Epithelial cell of prostate (primary cell): ENCODE results near the gene S100Z.
"Not testable (repeated sequence)": the region's sequence is repeated elsewhere in the genome, so short reads cannot be mapped to it uniquely, and the experiment has no call there.

Experiments
- DNase-seq: peaks from one replicate; pipeline ENCODE4 v3.0.0-alpha.2; 2011; ENCODE audit warnings: low read depth, low spot score
- H3K27ac ChIP-seq: fragments of 450-650 bp; 2 replicates; pipeline ENCODE4 v1.5.1; 2017; ENCODE audit warnings: mild to moderate bottlenecking

Gene S100Z

DNA sequence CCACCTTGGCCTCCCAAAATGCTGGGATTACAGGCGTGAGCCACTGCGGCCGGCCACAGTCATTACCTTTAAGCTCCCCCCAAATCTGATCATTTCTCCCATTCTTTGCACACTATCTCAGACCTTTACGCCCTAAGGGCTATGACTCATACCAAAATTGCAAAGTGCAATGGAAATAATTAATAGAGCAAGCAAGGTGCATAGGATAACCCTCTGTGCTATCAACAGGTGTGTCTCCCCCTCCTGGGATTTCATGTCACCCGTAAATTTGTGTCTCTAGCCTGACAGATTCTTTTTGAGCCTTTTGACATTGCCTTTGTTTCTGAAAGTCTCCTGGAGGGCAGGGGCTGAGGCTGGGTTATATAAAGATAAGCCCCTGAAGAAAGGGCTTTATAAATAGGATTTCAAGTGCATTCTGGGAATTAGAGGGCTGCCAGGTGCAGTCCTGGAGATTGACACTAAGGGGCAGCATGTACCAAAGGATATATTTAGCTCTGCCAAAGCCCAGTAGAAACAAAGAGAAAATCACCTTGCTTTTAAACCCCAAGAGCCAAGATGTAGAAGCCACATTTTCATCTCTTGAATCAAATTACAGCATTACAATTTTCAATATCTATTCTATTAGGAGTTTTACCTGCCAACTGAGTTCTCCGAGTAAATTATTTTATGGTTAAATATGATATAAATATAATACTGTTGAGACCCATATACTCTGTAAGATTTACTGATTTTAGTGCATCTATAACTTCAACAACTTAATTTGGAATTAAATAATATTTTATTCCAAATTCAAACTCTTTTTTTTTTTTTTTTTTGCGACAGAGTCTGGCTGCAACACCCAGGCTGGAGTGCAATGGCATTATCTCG lies 18.2 kb downstream of the S100Z start:
- H3K27ac ChIP-seq = no peak overlapping the region
- DNase-seq = no peak

DNA sequence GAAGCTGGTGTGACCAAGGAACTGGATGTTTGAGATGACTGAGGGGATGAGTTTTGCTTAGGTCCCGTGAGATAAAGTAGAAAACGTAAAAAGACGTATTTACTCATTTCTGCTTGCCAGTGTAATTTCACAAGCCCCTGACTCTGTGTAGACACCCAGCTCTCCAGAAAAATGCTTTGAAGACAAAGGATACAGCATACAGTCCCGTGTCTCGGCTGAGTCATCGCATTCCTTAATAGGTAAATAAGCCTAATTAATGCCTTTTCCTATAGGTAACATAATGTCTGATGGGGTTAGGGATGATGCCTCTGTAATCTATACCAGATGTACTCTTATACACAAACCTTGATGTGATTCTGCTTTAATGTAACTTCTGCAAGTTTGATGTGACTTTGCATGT lies 20.2 kb downstream of the S100Z start:
- no peak overlapping the region for H3K27ac ChIP-seq
- no peak for DNase-seq

DNA sequence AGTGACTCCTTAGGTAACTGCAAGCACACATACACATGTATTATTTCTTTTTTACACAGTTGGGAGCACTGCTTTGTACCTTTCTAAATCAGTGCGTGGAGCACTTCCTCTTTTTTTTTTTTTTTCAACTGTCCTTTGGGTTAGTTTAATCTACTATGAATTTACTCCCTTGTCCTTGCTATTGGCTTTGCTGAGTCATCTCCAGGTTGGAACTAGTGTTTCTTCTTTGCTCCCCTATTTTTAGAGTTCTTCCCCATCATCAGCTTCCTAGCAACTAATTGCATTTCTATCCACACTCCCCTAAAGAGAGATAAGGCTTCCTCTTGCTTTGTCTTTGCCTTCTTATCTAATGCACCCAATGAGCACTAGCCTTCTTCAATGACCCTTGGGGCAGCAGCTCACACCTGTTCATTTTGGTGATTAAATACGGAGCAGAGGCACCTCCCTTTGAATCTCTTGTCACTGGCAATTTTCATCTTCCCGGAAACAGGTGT lies 24.3 kb downstream of the S100Z start:
- no peak for DNase-seq
- no peak overlapping the region for H3K27ac ChIP-seq

DNA sequence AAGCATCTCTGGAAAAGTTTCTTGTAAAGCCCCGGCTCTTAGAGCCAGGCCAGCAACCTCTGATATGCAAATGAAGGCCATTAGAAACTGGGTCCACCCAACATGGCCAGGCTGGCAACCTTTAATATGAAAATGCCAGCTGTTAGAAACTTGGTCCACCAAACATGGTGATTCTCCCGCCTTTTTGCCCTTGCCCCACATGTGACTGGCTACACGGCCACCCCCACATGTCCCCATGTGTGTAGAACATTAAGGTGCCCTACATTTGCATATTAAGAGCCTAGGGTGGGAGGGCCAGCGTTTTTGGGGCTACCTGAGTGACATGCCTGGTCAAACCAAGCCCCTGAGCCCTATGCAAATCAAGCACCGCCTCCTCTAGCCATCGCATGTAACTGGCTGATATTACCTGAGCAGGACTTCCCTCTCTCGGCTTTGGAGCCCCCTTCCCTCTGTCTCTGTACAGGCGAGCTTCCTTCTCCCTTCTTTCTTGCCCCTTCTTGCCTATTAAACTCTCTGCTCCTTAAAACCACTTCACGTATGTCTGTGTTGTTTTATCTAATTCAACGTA lies 39.0 kb downstream of the S100Z start:
- no peak for DNase-seq
- H3K27ac ChIP-seq = no peak overlapping the region

DNA sequence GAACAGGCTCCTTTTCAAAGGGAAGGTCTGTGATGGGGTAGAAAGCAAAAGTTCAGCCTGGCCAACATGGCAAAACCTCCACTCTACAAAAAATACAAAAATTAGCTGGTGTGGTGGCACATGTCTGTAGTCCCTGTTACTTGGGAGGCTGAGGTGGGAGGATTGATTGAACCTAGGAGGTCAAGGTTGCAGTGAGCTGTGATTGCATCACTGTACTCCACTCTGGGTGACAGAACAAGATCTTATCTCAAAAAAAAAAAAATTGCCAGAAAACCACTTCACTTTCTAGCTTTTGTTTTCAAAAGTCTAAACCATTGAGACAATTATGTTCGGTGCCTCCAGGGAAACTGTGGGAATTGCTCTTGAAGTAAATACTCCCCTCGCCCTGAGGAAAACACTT lies 43.5 kb downstream of the S100Z start:
- DNase-seq = no peak

DNA sequence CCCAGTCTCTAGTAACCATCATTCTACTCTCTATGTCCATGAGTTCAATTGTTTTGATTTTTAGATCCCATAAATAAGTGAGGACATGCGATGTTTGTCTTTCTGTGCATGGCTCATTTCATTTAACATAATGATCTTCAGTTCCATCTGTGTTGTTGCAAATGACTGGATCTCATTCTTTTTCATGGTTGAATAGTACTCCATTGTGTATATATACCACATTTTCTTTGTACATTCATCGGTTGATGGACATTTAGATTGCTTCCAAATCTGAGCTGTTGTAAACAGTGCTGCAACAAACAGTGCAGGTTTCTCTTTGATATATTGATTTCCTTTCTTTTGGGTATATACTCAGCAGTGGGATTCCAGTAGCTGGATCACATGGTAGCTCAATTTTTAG lies 46.4 kb downstream of the S100Z start:
- no peak for DNase-seq
- H3K27ac ChIP-seq = no peak overlapping the region

More for the DNA sequence above, 43.5 kb downstream of the S100Z start:
- H3K27ac ChIP-seq = no peak overlapping the region

DNA sequence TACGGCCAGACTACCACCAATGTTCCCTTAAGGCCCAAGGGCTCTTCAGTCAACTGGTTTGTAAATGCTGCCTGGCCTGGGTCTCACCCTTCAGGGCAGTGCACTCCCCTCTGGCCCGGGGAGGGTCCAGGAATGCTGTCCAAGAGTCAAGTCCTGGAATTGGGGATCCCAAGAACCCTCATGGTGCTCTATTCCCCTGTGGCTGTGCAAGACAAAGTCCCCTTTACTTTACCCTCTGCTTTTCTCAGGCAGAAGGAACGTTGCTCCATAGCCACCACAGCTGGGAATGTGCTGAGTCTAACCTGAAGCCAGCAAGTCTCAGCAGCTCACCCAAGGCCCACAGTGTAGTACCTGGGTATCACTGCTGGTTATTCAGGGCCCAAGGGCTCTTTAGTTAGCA lies 51.7 kb downstream of the S100Z start:
- no peak overlapping the region for H3K27ac ChIP-seq
- no peak for DNase-seq

DNA sequence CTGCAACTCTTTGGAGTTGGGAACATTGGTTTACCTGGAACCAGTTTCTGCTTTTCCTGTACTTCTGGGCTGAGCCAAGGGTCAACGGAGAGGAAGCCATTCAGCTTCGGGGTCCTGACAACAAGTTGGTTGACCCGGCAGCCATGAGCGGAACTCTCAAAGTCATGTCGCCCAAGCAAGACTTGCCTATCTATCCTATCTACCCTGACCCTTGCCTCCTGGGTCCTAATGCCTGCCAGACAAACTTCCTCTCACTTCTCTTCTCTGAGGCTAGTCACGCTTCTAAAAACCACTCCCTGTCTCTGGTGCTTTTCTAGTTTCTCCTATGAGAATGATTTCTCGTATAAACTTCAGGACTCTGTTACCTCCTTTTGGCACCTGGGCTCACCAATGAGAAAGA lies 58.4 kb downstream of the S100Z start:
- no peak overlapping the region for H3K27ac ChIP-seq

DNA sequence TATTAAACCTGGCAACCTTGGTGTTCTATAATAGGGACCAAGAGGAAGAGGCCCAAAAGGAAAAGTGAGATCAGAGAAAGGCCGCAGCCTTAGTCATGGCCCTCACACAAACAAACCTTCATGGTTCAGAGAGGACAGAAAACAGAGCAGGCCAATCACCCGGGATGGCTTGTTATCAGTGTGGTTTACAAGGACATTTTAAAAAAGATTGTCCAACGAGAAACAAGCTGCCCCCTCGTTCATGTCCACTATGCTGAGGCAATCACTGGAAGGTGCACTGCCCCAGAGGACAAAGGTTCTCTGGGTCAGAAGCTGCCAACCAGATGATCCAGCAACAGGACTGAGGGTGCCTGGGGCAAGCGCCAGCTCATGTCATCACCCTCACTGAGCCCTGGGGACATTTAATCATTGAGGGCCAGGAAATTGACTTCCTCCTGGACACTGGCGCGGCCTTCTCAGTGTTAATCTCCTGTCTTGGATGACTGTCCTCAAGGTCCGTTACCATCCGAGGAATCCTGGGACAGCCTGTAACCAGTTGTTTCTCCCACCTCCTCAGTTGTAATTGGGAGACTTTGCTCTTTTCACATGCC lies 60.6 kb downstream of the S100Z start:
- DNase-seq, H3K27ac ChIP-seq: not testable (repeated sequence)

More for the DNA sequence above, 58.4 kb downstream of the S100Z start:
- DNase-seq = no peak

DNA sequence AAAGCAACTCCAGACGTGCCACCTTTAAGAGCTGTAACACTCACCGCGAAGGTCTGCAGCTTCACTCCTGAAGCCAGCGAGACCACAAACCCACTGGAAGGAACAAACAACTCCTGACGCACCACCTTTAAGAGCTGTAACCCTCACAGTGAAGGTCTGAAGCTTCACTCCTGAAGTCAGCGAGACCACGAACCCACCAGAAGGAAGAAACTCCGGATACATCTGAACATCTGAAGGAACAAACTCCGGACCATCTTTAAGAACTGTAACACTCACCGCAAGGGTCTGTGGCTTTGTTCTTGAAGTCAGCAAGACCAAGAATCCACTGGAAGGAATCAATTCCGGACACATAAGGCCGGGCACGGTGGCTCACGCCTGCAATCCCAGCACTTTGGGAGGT lies 64.9 kb downstream of the S100Z start:
- H3K27ac ChIP-seq, DNase-seq: not testable (repeated sequence)

DNA sequence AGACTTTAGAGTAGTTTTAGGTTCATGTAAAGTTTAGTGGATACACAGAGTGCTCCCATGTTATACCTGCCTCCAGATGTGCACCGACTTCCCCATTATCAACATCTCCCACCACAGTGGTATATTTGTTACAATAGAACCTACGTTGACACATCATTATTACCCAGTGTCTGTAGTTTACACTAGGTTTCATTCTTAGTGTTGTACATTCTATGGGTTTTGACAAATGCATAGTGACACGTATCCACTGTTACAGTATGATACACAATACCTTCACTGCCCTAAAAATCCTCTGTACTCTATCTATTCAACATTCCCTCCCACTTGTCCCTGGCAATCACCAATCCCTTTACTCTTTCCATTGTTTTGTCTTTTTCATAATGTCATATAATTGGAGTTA lies 68.7 kb downstream of the S100Z start:
- H3K27ac ChIP-seq = no peak overlapping the region
- no peak for DNase-seq

DNA sequence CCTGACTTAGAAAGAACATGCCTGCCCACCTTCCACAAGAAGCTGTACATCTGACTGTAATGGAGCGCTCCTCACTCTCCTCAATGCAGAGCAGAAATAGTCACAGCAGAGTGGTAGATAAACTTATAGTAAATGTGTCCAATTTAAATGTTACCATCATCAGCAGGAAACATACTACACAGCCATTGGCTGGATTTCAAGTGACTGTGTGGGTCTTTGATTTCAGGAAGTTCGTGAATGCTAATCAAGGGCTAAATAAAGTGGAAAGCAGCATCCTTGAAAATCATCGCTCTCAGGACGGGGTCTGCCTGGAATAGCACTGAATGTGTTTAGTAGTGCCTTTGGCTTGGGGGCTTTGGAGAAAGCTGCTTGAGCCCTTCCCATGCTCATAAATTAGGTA lies 70.7 kb downstream of the S100Z start:
- DNase-seq = no peak
- no peak overlapping the region for H3K27ac ChIP-seq

DNA sequence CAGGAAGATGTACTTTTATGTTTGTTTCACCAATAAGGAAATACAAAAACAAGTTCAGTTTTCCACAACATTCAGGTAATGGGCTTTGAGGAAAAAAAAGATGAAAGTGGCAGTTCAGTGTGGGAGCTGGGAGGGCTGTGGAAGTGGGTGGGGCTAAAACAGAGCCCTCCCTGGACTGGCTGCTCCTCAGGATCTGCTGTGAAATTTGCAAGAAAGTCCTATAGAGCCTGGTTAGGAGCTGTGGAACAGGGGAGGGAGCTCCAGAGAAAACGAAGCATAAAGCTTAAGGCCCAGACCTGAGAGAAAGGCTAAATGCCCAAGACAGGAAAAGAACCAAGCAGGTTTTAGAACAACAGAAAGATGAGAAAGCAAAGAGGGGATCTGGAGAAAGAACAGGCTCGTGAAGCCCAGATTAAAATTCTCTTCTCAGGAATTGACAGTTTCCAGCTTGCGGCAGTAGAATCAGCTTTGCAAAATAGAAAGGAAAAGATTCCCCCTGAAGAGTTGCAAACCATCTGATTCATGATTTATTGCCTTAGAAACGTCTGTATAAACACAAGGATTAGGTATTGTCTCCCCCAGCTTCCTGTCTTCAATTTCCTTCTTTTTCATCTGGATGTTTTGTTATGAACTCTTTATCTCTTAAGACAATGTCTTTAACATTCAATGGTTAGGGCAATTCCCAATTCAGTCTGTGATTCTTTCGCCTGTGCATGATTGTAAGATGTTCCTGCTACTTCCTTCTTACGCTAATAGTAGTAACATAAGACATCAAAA lies 76.7 kb downstream of the S100Z start:
- H3K27ac ChIP-seq = no peak overlapping the region
- no peak for DNase-seq

DNA sequence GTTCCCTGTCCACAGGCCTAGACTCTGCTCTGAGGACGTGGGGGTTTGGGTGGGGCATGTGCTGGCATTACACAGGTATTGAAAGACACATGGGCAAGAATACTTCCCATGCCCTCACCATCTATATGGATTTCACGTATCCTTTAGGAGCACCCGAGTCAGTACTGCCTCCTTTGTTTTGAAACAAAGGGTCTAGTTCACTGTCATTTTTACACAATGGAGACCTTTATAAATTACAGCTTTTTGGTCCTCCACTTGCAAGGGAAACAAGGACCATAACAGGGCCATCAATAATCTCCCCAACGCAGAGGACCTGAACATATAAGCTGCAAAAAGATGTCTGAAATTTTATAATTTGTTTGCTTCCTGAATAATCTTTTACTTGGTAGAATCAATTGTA lies 78.1 kb downstream of the S100Z start:
- DNase-seq = no peak
- no peak overlapping the region for H3K27ac ChIP-seq

DNA sequence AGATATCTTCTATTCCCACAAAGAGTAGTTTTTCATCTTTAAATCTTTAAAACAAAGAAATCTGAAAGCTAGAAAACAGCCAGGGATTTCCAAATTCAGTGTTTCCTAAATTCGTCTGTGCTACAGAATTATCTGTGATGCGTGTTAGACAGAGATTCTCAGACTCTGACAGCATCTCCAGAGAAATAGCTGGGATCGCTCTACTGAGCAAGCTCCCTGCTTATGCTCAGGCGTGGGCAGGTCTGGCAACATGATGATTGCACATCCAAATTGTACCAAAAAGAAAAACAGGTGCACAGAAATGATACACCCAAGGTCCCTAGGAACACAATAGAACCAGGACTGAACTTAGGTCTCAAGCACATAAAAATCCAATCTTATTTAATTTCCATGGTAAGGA lies 80.3 kb downstream of the S100Z start:
- H3K27ac ChIP-seq = no peak overlapping the region
- no peak for DNase-seq

DNA sequence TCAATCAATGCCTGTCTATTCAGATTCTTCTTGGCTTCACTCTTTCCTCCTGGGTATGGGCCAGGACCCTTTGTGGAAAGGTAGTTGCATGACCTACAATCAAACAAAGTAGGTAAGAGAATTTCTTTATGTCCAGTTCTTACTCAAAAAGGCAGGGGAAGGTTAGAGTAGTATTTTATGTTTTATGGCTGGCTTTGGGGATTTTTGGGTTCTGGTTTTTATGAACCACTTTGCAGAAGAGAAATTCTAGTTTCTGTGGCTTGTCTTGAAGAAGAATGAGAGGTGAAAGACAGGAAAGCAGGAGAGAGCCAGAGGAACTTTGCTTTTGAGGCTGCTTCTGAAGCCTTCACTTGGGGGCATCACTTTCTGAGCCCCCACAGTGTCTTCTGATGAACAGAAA lies 88.4 kb downstream of the S100Z start:
- no peak overlapping the region for H3K27ac ChIP-seq
- no peak for DNase-seq

DNA sequence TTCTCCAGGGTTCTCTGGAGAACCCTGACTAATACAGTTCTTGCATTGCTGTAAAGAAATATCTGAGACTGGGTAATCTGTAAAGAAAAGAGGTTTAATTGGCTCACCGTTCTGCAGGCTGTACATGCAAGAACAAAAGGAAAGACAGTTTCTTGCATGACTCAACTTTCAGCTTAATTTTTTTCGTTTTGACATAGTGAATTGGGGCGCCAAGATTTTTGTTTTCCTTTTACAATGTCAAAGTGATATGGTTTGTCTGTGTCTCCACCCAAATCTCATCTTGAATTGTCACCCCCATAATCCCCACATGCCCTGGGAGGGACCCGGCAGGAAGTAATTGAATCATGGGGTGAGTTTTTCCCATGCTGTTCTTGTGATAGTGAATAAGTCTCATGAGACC lies 91.2 kb downstream of the S100Z start:
- DNase-seq = no peak

DNA sequence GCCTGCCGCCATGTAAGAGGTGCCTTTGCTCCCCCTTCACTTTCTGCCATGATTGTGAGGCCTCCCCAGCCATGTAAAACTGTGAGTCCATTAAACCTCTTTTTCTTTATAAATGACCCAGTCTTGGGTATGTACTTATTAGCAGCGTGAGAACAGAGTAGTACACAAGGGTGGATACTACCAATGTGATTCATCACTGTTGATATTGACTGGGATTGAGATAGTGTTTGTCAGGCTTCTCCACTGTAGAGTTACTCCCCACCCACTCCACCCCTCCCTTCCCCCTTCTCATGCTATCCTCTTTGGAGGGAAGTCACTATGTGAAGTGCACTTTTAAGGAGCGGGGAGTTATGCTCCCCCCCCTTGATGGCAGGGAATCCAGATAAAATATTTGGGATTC lies 91.6 kb downstream of the S100Z start:
- no peak for DNase-seq
- no peak overlapping the region for H3K27ac ChIP-seq

More for the DNA sequence above, 91.2 kb downstream of the S100Z start:
- H3K27ac ChIP-seq = no peak overlapping the region

DNA sequence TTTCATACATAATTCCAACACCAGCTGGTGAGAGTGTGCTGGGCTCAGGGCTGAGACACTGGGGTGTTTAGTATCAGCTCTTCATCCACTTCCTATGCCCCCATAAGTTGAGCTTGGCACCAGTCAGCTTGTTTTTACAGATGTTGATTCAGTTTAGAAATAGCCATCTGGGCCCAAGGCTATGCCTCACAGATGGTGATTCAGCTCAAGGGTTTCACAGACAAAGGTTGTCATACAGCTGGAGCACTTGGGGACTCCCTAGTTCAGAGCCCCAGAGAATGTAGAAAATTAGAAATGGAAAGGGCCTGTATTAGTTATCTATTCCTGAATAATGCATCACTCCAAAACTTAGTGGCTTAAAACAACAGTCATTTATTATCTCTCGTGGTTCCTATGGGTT lies 92.8 kb downstream of the S100Z start:
- no peak overlapping the region for H3K27ac ChIP-seq
- DNase-seq = peak; percentile 10

DNA sequence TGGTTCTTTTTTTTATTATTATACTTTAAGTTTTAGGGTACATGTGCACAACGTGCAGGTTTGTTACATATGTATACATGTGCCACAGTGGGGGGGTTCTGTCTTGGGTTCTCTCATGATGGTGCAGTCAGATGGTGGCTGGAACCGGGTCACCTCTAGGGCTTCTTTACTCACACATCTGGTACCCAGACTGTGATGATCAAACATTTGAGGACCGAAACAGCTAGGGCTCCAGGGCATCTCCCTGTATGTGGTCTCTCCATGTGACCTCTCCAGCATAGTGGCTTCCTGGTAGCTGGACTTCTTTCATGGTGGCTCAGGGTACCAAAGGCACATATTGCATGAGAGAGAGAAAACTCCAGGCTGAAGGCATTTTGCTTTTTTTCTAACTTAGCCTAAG lies 93.2 kb downstream of the S100Z start:
- H3K27ac ChIP-seq = no peak overlapping the region
- DNase-seq = no peak

DNA sequence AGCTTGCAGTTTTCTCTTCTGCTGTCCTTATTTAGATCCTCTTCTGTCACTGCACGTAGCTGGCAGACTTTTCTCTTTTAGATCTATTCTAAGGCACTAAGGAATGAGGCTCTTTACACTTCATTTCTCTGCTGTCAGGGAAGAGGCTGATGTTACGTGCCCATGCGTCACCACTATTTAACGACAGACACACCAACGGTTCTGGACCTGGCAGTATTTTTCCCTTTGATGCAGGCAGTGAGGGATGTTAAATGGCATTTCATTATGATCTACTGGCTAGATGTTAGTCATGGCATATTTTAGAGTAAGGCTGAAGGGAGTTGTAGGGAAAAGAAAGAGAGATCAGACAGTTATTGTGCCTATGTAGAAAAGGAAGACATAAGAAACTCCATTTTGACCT lies 94.8 kb downstream of the S100Z start:
- H3K27ac ChIP-seq = no peak overlapping the region
- DNase-seq = no peak
